Mucosa of gallbladder (tissue), 1 donor: ENCODE data around the gene EHMT2. TPM values are rescaled to one million over a fixed set of nuclear protein-coding genes. Genes with fewer than 3 reads are reported as not detected.
A peak's percentile ranks its signal among the peaks of the same experiment; 100 is the strongest.

Experiments
- DNase-seq: peaks from one replicate; pipeline ENCODE4 v3.0.0-alpha.2; 2020; ENCODE audit warnings: low spot score
- total RNA-seq: library from RNA; stranded (reverse); gene quantifications from one replicate; pipeline ENCODE4 v1.2.1, GENCODE V29; 2021
- donor health status: DM: no; HTN: no; CAD: no.

EHMT2 gene
- total RNA-seq, 1 donor from 2014 or later: 63.4 TPM

GRCh38 chr6:31889331-31889972, 8.0 kb downstream of the EHMT2 start:
- DNase-seq: no peak

GRCh38 chr6:31888276-31889258, 8.9 kb downstream of the EHMT2 start:
- no peak for DNase-seq

- DNase-seq: no peak
Measured at GRCh38 chr6:31887173-31888007, 10.1 kb downstream of the EHMT2 start.

DNA sequence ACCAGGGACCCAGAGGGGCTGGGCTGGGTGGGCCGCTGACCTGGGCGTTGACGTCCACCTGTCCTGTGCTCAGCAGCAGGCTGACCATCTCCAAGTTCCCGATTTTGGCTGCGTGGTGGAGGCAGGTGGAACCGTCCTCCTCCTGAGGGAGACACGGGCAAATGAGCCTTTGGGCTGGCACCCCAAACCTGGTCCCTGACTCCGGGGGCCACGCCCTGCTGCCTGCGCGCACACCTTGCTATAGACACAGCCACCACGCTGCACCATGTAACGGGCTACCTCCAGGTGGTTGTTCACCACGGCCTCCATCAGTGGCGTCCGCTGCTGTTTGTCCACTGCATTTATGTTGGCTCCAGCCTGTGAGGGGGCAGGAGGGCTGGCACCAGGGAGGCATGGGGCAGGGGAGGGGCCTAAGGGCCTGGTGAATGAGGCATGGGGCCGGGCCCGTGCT, 10.9 kb downstream of the EHMT2 start:
- no peak for DNase-seq

DNA sequence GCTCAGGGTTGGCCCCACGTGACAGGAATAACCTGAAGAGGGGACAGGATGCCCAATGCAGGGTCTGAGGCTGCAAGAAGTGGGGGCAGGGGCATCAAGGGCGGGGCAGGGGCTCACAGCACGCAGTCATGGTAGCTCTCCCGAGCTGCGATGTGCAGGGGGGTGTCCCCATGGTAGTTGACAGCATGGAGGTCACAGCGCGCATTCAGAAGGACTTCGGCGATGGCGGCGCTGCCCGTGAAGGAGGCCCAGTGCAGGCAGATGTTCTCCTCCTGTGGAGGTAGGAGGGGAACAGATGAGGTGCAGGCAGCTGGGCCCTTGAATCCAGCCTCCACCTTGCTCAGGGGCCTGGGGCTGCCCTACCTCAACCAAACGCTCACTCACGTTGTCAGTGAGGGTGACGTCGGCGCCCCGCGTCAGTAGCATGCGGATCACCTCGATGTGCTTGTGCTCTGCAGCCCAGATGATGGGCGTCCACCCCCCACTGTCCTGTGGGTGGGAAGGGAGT, 12.9 kb downstream of the EHMT2 start:
- DNase-seq: no peak

GRCh38 chr6:31883676-31884075, 13.8 kb downstream of the EHMT2 start:
- DNase-seq: no peak

- no peak for DNase-seq
Measured at GRCh38 chr6:31882344-31882743, 15.2 kb downstream of the EHMT2 start.

DNA sequence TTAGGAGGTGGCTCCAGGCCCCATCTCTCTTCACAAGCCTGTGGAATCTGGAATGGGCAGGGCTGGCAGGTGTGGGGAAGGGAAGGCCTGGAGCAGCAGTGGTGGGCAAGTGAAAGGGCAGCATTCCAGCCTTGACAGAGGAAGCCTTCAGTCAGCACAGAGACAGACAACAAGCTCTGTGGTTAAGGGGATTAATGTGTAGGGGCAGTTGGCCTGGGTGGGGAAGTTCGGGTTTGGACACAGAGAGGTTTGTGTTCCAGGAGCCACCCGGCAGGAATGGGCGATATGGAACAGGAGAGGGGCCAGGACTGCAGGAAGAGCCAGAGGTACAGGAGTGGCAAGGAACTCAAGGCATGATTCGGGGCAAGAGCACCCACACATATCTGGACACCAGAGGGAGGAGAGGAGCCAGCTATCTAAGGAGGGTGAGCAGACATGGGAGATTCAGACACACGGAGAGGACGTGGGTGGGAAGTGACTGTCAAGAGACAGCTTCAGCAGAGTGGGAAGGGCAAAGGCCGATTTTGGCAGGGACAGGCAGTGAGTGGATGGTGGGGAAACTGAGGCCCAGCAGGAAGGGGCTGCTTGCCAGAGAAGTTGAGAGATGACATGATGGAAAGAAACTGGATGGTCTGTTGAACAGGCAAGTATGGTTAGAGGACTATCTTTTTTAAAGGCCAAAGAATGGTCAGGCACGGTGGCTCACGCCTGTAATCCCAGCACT, 16.2 kb downstream of the EHMT2 start:
- no peak for DNase-seq

GRCh38 chr6:31880616-31881015, 16.9 kb downstream of the EHMT2 start:
- no peak for DNase-seq

- no peak for DNase-seq
Measured at GRCh38 chr6:31879901-31880300, 17.6 kb downstream of the EHMT2 start.

- DNase-seq: no peak
Measured at GRCh38 chr6:31879143-31879542, 18.4 kb downstream of the EHMT2 start.

DNA sequence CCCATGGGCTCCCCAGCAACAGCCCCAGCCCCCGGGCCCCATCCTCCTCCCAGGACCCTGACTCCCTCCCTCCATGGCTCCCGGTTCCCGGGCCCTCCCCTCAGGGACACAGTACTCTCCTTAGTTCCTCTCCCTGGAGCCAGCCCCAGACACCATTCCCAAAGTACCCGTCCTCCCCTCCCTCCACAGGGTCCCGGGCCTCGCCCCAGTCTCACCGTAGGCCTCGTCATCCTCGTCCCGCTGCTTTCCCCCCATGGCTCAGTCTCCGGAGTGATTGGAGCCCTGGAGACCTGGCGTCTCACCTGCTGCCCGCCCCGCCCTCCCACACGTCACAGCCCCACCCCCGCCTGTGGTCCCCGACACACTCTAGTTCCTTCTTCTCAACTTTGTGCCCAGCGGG, 18.8 kb downstream of the EHMT2 start, which contains the start of gene SLC44A4:
TSS of gene SLC44A4 (minus strand) at position 272 of the 400 bp plus-strand sequence. CDS start at position 255, 17 bp downstream.
- peak; percentile 52 for DNase-seq

- no peak for DNase-seq
Measured at GRCh38 chr6:31878222-31878621, 19.3 kb downstream of the EHMT2 start.

- peak; percentile 90 for DNase-seq
Measured at GRCh38 chr6:31877651-31878161, 19.8 kb downstream of the EHMT2 start.

DNA sequence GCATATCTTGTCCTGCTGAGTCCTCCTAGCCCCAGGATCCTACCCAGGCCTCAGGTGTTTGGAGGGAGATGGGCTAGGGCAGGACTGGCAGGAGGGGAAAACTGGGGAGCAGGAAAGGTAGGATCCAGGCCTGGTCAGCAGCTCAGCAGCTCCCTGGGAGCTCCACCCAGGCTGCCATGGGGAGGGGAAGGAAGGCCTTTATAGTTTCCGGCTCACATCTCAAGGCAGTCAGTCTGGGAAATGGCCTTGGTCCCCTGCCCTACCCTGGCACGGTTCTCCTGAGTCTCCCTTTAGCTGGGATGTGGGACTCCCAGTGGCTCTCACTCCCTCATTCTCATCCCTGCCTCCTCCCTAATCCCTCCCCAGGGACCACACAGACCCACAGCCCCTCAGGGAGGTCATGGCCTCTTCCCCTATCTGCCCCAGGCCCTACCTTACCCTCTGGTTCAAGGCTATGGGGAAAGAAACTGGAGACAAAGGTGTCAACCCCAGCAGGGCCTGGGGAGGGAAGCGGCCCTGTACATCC, 20.3 kb downstream of the EHMT2 start:
- peak; percentile 51 for DNase-seq

- no peak for DNase-seq
Measured at GRCh38 chr6:31876357-31876756, 21.1 kb downstream of the EHMT2 start.

DNA sequence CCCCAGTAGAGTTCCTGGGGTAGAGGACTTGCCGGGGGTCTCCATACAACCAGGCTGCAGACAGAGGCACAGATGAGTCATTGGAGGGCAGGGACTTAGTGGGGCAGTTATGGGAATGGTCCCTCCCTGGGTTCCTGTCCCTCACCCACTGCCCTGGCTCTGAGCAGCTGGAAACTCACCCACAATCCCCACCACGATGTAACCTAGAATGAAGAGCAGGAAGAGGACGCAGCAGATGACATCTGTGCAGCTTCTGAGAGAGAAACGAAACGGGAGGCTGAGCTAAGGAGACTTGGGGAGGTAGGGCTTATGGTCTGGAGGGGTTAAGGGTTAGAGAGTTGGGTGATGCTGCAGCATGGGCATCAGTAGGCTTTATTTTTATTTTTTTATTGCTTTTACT, 21.6 kb downstream of the EHMT2 start:
- no peak for DNase-seq

DNA sequence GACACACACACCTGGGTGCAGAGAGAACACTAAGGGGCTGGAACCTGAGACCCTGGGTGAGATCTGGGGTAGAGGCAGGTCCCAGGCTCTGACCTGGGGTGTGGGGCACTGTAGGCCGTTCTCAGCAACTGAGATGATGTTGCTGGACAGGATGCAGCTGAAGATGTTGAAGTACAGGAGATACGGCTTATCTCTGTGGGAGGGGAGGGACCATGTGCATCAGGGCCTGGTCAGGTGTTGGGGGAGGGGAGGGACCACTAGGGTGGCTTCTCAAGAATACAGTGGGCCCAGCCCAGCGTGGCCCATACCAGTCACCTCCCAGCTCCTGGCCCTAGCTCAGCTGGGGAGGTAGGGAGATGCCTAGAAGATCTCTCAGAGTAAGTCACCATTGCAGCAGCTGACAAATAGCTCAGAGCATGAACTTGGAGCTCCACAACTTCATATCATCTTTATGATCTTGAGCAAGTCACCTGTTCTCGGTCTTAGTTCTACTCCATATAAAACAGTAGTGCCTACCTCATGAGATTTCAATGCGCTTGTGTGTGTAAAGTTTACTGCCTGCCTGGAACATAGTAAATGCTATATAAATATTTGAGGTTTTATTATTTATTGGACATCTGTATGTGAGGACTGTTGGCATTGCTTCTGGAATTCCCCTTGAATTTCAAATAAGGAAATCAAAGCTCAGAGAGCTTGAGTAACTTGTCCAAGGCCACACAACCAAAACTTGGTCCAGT, 22.5 kb downstream of the EHMT2 start:
- no peak for DNase-seq

DNA sequence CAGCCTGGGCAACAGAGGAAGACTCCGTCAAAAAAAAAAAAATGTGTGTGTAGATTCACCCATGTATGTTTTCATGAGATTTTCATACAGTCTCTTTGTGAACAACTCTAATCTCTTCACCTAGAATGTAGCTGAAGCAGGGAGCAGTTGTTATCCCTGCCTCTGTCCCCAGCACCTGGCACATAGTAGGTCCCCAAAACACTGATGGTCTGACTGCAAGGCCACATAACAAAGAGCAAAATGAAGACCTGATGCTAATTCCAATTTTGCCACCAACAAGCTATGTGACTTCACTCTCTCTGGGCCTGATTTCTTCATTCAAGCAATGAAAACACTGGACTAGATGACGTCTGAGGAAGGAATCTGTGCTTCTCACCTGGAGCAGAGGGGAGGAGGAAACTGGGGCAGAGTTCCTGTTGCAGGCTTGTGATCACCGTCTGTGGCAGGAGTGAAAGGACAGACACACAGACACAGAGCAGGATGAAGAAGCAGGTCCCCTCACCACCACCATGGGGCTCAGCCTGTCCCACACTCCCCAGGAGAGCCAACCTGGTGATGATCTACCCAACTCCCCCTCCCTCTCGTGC, 23.3 kb downstream of the EHMT2 start:
- DNase-seq: no peak
